Measurements from ENCODE around the gene TSSK2. TPM values are rescaled to one million over a fixed set of nuclear protein-coding genes. Genes with fewer than 3 reads are reported as not detected.

The TSSK2 gene
- total RNA-seq, 1 donor = not detected

- peak; percentile 58 for DNase-seq (ENCODE audit: insufficient read length, low spot score, missing footprints)
- Histone ChIP-seq H3K27ac (ENCODE audit: low read depth, low read length) (no peak overlapping the region), H3K9me3 (ENCODE audit: low read depth, low read length) (no peaks in the 10 kb centered on the region), H3K4me3 (ENCODE audit: insufficient read depth, low read length) (no peak overlapping the region), H4K20me1 (ENCODE audit: insufficient read depth, low read length) (peaks cover 4% of the 10 kb centered on the region), H3K27me3 (ENCODE audit: insufficient read depth, low read length) (peaks cover 51% of the 10 kb centered on the region), H2AFZ (ENCODE audit: low read length) (no peak overlapping the region), H3K36me3 (ENCODE audit: insufficient read depth, low read length) (no peaks in the 10 kb centered on the region), H3K79me2 (ENCODE audit: insufficient read depth, low read length) (peaks cover 9% of the 10 kb centered on the region), H3K4me2 (ENCODE audit: insufficient read depth, low read length) (no peak overlapping the region), H3K4me1 (ENCODE audit: insufficient read depth, low read length) (peaks cover 5% of the 10 kb centered on the region)
- TF ChIP-seq CTCF (IDR thresholded peaks at IDR 0.05; ENCODE audit: extremely low read depth, low read depth, low read length) = no peak
Observed at GRCh38 chr22:19148417-19149046, 17.4 kb downstream of the TSSK2 start.

- TF ChIP-seq CTCF (IDR thresholded peaks at IDR 0.05; ENCODE audit: extremely low read depth, low read depth, low read length) = no peak
- peaks cover 56% of the 10 kb centered on the region for H3K27me3 ChIP-seq (ENCODE audit: insufficient read depth, low read length)
- no peaks in the 10 kb centered on the region for H3K36me3 ChIP-seq (ENCODE audit: insufficient read depth, low read length)
- no peaks in the 10 kb centered on the region for H3K4me1 ChIP-seq (ENCODE audit: insufficient read depth, low read length)
- no peaks in the 10 kb centered on the region for H3K9me3 ChIP-seq (ENCODE audit: low read depth, low read length)
- H4K20me1 ChIP-seq (ENCODE audit: insufficient read depth, low read length) = no peaks in the 10 kb centered on the region
- peak; percentile 87 for DNase-seq (ENCODE audit: insufficient read length, low spot score, missing footprints)
- no peak overlapping the region for H3K4me3 ChIP-seq (ENCODE audit: insufficient read depth, low read length)
- H3K79me2 ChIP-seq (ENCODE audit: insufficient read depth, low read length) = peaks cover 2% of the 10 kb centered on the region
- H3K4me2 ChIP-seq (ENCODE audit: insufficient read depth, low read length) = no peak overlapping the region
- no peak overlapping the region for H3K27ac ChIP-seq (ENCODE audit: low read depth, low read length)
- H2AFZ ChIP-seq (ENCODE audit: low read length) = no peak overlapping the region
Observed at GRCh38 chr22:19149047-19149883, 18.2 kb downstream of the TSSK2 start.

DNA sequence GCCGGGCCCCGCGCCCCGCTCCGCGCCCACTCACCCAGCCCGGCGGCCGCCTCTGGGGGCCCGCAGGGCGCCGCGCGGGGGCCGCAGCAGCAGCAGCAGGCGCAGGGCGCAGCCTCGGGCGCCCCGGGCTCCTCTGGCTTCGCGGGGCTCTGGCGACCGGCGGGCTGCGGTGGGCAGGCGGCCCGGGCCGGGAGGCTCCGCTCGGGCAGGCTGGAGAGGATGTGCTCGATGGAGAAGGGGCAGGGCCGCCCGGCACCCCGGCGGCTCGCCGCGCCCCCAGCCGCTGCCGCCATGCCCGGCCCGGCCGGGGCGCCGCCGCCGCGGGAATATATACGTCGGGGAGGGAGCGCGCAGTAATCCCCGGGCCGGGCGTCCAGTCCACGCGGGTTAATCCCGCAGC is 18.9 kb downstream of the TSSK2 start, which contains the start of gene GSC2:
TSS of gene GSC2 (minus strand) at position 302 of the 400 bp plus-strand sequence. CDS start at position 293, 9 bp downstream.
- Histone ChIP-seq H3K4me2 (ENCODE audit: insufficient read depth, low read length) (no peak within 1 kb of the TSS), H3K27ac (ENCODE audit: low read depth, low read length) (no peak within 1 kb of the TSS), H3K36me3 (ENCODE audit: insufficient read depth, low read length) (no peaks in the 10 kb centered on the region), H3K9me3 (ENCODE audit: low read depth, low read length) (no peaks in the 10 kb centered on the region), H4K20me1 (ENCODE audit: insufficient read depth, low read length) (no peaks in the 10 kb centered on the region), H3K79me2 (ENCODE audit: insufficient read depth, low read length) (no peaks in the 10 kb centered on the region), H3K4me3 (ENCODE audit: insufficient read depth, low read length) (no peak within 1 kb of the TSS), H3K4me1 (ENCODE audit: insufficient read depth, low read length) (no peaks in the 10 kb centered on the region), H2AFZ (ENCODE audit: low read length) (no peak within 1 kb of the TSS), H3K27me3 (ENCODE audit: insufficient read depth, low read length) (peaks cover 56% of the 10 kb centered on the region)
- DNase-seq (ENCODE audit: insufficient read length, low spot score, missing footprints) = peak; percentile 79
- TF ChIP-seq CTCF (IDR thresholded peaks at IDR 0.05; ENCODE audit: extremely low read depth, low read depth, low read length) = no peak

All from osteoblast (primary cell).